HEK293 (cell line): ENCODE results near the gene HSD17B7.

ENCODE experiments used
- CTCF ChIA-PET: fragments of 350-600 bp; formaldehyde crosslinking; extraction: SDS; loops from one replicate; lab custom pipeline; 2021; ENCODE audit warnings: antibody characterized with exemption; lab: Yijun Ruan, JAX
- POLR2A ChIA-PET: fragments of 300-600 bp; formaldehyde crosslinking; extraction: SDS; loops from one replicate; lab custom pipeline; 2020; ENCODE audit warnings: antibody characterized with exemption, inconsistent platforms; lab: Yijun Ruan, JAX
- H3K27ac ChIP-seq: fragments of 200-500 bp; sonication (Bioruptor generic); 2 replicates; pipeline ENCODE4 v1.5.1; 2014; ENCODE audit warnings: low read depth, low read length, control low read depth, inconsistent platforms; ENCODE audit errors: extremely low read depth
- H3K36me3 ChIP-seq, 2 experiments: fragments of 200-500 bp in 1 of 2; sonication (Bioruptor generic) in 1 of 2; 1 replicate in 1 of 2; 2 replicates in 1 of 2; pipeline ENCODE4 v1.5.1; 2014 to 2017; ENCODE audit warnings: inconsistent platforms in 2 of 2, low read length in 2 of 2; ENCODE audit not compliant: control insufficient read depth in 2 of 2, insufficient read depth in 1 of 2
- H3K4me1 ChIP-seq: fragments of 200-500 bp; sonication (Bioruptor generic); 2 replicates; pipeline ENCODE4 v1.5.1; 2014; ENCODE audit warnings: mild to moderate bottlenecking, low read length, inconsistent platforms; ENCODE audit not compliant: control insufficient read depth, insufficient read depth
- H3K4me3 ChIP-seq: 2 replicates; pipeline ENCODE4 v1.5.1; 2011; ENCODE audit warnings: low read depth, mild to moderate bottlenecking, control low read depth, low read length, moderate library complexity
- H3K9me3 ChIP-seq: fragments of 200-500 bp; sonication (Bioruptor generic); 2 replicates; pipeline ENCODE4 v1.5.1; 2014; ENCODE audit warnings: low read depth, low read length, inconsistent platforms; ENCODE audit not compliant: control insufficient read depth, insufficient read depth
- GFI1B ChIP-seq: fragments of 450-650 bp; formaldehyde crosslinking; IDR thresholded peaks from 2 replicates; pipeline ENCODE4 v1.5.1; 2016; ENCODE audit warnings: missing biosample characterization, missing genetic modification characterization
- HOXD13 ChIP-seq: sonication (generic); formaldehyde crosslinking; IDR thresholded peaks from 2 replicates; pipeline ENCODE4 v1.8.0; 2022; ENCODE audit warnings: missing genetic modification reagents, borderline replicate concordance
- IKZF3 ChIP-seq: fragments of 450-650 bp; IDR thresholded peaks from 2 replicates; pipeline ENCODE4 v1.5.0; 2018; ENCODE audit warnings: missing biosample characterization, mild to moderate bottlenecking, missing genetic modification characterization, moderate library complexity
- INSM2 ChIP-seq: fragments of 450-650 bp; formaldehyde crosslinking; IDR thresholded peaks from 2 replicates; pipeline ENCODE4 v1.5.1; 2016; ENCODE audit warnings: missing biosample characterization, missing genetic modification characterization
- MEIS1 ChIP-seq: sonication (generic); formaldehyde crosslinking; IDR thresholded peaks from 2 replicates; pipeline ENCODE4 v1.8.1; 2022; ENCODE audit warnings: missing genetic modification reagents, mild to moderate bottlenecking, borderline replicate concordance
- SETDB1 ChIP-seq: IDR thresholded peaks from one replicate; pipeline ENCODE4 v1.6.1; 2017; ENCODE audit warnings: mild to moderate bottlenecking, low read length, moderate library complexity, mixed read lengths; ENCODE audit not compliant: insufficient read length
- YY2 ChIP-seq: fragments of 450-650 bp; formaldehyde crosslinking; IDR thresholded peaks from 2 replicates; pipeline ENCODE4 v1.5.1; 2016; ENCODE audit warnings: missing biosample characterization, missing genetic modification characterization
- ZBTB17 ChIP-seq: fragments of 450-650 bp; formaldehyde crosslinking; IDR thresholded peaks from 2 replicates; pipeline ENCODE4 v1.5.1; 2016; ENCODE audit warnings: missing biosample characterization, missing genetic modification characterization
- ZBTB26 ChIP-seq: fragments of 450-650 bp; formaldehyde crosslinking; optimal IDR thresholded peaks from 2 replicates; pipeline ENCODE3; 2016; ENCODE audit warnings: missing biosample characterization, mild to moderate bottlenecking, missing genetic modification characterization
- ZFP37 ChIP-seq: fragments of 450-650 bp; formaldehyde crosslinking; IDR thresholded peaks from 2 replicates; pipeline ENCODE4 v1.5.1; 2016; ENCODE audit warnings: missing biosample characterization, missing genetic modification characterization
- ZNF114 ChIP-seq: fragments of 450-650 bp; formaldehyde crosslinking; IDR thresholded peaks from 2 replicates; pipeline ENCODE4 v1.5.0; 2017; ENCODE audit warnings: missing biosample characterization, missing genetic modification characterization
- ZNF121 ChIP-seq: fragments of 450-650 bp; formaldehyde crosslinking; IDR thresholded peaks from 2 replicates; pipeline ENCODE4 v1.5.1; 2016; ENCODE audit warnings: missing biosample characterization, missing genetic modification characterization
- ZNF280C ChIP-seq: fragments of 450-650 bp; formaldehyde crosslinking; IDR thresholded peaks from 2 replicates; pipeline ENCODE4 v1.5.1; 2016; ENCODE audit warnings: missing biosample characterization, missing genetic modification characterization
- ZNF302 ChIP-seq: fragments of 450-650 bp; formaldehyde crosslinking; IDR thresholded peaks from 2 replicates; pipeline ENCODE4 v1.5.1; 2016; ENCODE audit warnings: missing biosample characterization, missing genetic modification characterization, low read depth
- ZNF37A ChIP-seq: fragments of 450-650 bp; IDR thresholded peaks from 2 replicates; pipeline ENCODE4 v1.5.1; 2018; ENCODE audit warnings: missing biosample characterization, missing genetic modification characterization
- ZNF394 ChIP-seq: fragments of 450-650 bp; formaldehyde crosslinking; IDR thresholded peaks from 2 replicates; pipeline ENCODE4 v1.5.1; 2016; ENCODE audit warnings: missing biosample characterization, missing genetic modification characterization, mild to moderate bottlenecking, moderate library complexity, borderline replicate concordance
- ZNF488 ChIP-seq: fragments of 450-650 bp; formaldehyde crosslinking; IDR thresholded peaks from 2 replicates; pipeline ENCODE4 v1.5.1; 2016; ENCODE audit warnings: missing biosample characterization, missing genetic modification characterization
- ZNF660 ChIP-seq: fragments of 450-650 bp; IDR thresholded peaks from 2 replicates; pipeline ENCODE4 v1.5.1; 2018; ENCODE audit warnings: missing biosample characterization, mild to moderate bottlenecking, missing genetic modification characterization
- ZNF677 ChIP-seq: fragments of 450-650 bp; IDR thresholded peaks from 2 replicates; pipeline ENCODE4 v1.5.0; 2018; ENCODE audit warnings: missing biosample characterization, mild to moderate bottlenecking, missing genetic modification characterization, moderate library complexity
- ZNF792 ChIP-seq: fragments of 450-650 bp; formaldehyde crosslinking; IDR thresholded peaks from 2 replicates; pipeline ENCODE4 v1.5.1; 2016; ENCODE audit warnings: missing biosample characterization, missing genetic modification characterization
- TF ChIP-seq, protein P1 (sequence below): fragments of 450-650 bp; formaldehyde crosslinking; IDR thresholded peaks from 2 replicates; pipeline ENCODE4 v1.5.1; 2017; ENCODE audit warnings: missing biosample characterization, missing genetic modification characterization
- TF ChIP-seq, protein P2 (sequence below): fragments of 450-650 bp; formaldehyde crosslinking; IDR thresholded peaks from 2 replicates; pipeline ENCODE4 v1.5.1; 2017; ENCODE audit warnings: missing biosample characterization, missing genetic modification characterization

HSD17B7 gene

GRCh38 chr1:162756523-162756922 is 34.0 kb upstream of the HSD17B7 start:
- Histone ChIP-seq H3K4me3 (no peak overlapping the region), H3K36me3 (no peaks in the 10 kb centered on the region), H3K9me3 (no peaks in the 10 kb centered on the region), H3K27ac (no peak overlapping the region), H3K4me1 (no peaks in the 10 kb centered on the region)
- no peak for TF ChIP-seq ZFP37 (tag by site-specific recombination)
- no peak for TF ChIP-seq ZBTB17 (tag by site-specific recombination)
- TF ChIP-seq ZBTB26 (tag by site-specific recombination) = no peak
- no peak for TF ChIP-seq ZNF792
- TF ChIP-seq IKZF3 (tag by site-specific recombination) = no peak
- no peak for TF ChIP-seq GFI1B (tag by site-specific recombination)
- TF ChIP-seq ZNF677 (tag by site-specific recombination) = no peak
- TF ChIP-seq INSM2 (tag by site-specific recombination) = no peak
- TF ChIP-seq HOXD13 (CRISPR knock-in tag) = no peak
- TF ChIP-seq ZNF37A (tag by site-specific recombination) = no peak
- TF ChIP-seq ZNF394 (tag by site-specific recombination) = no peak
- ChIA-PET CTCF (no interaction called here), POLR2A (no interaction called here)

- ChIA-PET CTCF (no interaction called here), POLR2A (no interaction called here)
- Histone ChIP-seq H3K4me3 (no peak overlapping the region), H3K4me1 (no peaks in the 10 kb centered on the region), H3K36me3 (no peaks in the 10 kb centered on the region), H3K27ac (no peak overlapping the region), H3K9me3 (no peaks in the 10 kb centered on the region)
- TF ChIP-seq ZNF302 (tag by site-specific recombination) (no peak), ZNF660 (tag by site-specific recombination) (no peak), SETDB1 (no peak)
- TF ChIP-seq, protein P1, sequence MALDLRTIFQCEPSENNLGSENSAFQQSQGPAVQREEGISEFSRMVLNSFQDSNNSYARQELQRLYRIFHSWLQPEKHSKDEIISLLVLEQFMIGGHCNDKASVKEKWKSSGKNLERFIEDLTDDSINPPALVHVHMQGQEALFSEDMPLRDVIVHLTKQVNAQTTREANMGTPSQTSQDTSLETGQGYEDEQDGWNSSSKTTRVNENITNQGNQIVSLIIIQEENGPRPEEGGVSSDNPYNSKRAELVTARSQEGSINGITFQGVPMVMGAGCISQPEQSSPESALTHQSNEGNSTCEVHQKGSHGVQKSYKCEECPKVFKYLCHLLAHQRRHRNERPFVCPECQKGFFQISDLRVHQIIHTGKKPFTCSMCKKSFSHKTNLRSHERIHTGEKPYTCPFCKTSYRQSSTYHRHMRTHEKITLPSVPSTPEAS (tag by site-specific recombination) = no peak
Measured at GRCh38 chr1:162757476-162757875, 33.0 kb upstream of the HSD17B7 start.

GRCh38 chr1:162765788-162766187 is 24.7 kb upstream of the HSD17B7 start:
- CTCF ChIA-PET = interaction anchor here (0.7 kb wide), 2 partner anchors 53 to 619 kb away, joined by 3 read pairs; no protein-coding TSS in a partner anchor
- Histone ChIP-seq H3K27ac (no peak overlapping the region), H3K36me3 (no peaks in the 10 kb centered on the region), H3K4me1 (no peaks in the 10 kb centered on the region), H3K9me3 (no peaks in the 10 kb centered on the region), H3K4me3 (no peak overlapping the region)
- POLR2A ChIA-PET = interaction anchor here (0.6 kb wide), 1 partner anchor 159 kb away, joined by 3 read pairs; no protein-coding TSS in a partner anchor
- TF ChIP-seq, protein P1 (tag by site-specific recombination) = no peak
- TF ChIP-seq ZNF280C (tag by site-specific recombination) = no peak
- TF ChIP-seq, protein P2, sequence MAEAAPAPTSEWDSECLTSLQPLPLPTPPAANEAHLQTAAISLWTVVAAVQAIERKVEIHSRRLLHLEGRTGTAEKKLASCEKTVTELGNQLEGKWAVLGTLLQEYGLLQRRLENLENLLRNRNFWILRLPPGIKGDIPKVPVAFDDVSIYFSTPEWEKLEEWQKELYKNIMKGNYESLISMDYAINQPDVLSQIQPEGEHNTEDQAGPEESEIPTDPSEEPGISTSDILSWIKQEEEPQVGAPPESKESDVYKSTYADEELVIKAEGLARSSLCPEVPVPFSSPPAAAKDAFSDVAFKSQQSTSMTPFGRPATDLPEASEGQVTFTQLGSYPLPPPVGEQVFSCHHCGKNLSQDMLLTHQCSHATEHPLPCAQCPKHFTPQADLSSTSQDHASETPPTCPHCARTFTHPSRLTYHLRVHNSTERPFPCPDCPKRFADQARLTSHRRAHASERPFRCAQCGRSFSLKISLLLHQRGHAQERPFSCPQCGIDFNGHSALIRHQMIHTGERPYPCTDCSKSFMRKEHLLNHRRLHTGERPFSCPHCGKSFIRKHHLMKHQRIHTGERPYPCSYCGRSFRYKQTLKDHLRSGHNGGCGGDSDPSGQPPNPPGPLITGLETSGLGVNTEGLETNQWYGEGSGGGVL (tag by site-specific recombination) = no peak
- TF ChIP-seq ZNF488 = no peak
- TF ChIP-seq MEIS1 (CRISPR knock-in tag) = no peak
- no peak for TF ChIP-seq ZNF121 (tag by site-specific recombination)
- TF ChIP-seq ZNF114 (tag by site-specific recombination) = no peak
- no peak for TF ChIP-seq YY2 (tag by site-specific recombination)
